Vagina (tissue), 2 donors: ENCODE results near the gene OCRL.

Source experiments
- POLR2A ChIP-seq, 2 donors: fragments of 450-650 bp; IDR thresholded peaks; one replicate each; pipeline ENCODE4 v1.6.1; 2017; ENCODE audit warnings: antibody characterized with exemption in 2 of 2, mild to moderate bottlenecking in 2 of 2, moderate library complexity in 2 of 2
- POLR2AphosphoS5 ChIP-seq, 2 donors: sonication (generic); formaldehyde crosslinking; IDR thresholded peaks; one replicate each; pipeline ENCODE4 v1.9.0; 2017; ENCODE audit warnings: antibody characterized with exemption in 2 of 2, mild to moderate bottlenecking in 2 of 2, low read depth in 1 of 2; ENCODE audit not compliant: insufficient read depth in 1 of 2
- TF ChIP-seq, protein P1 (sequence below), 3 experiments: fragments of 450-650 bp in 2 of 3; fragments of 200-600 bp in 1 of 3; sonication (generic) in 1 of 3; IDR thresholded peaks; one replicate each; pipeline ENCODE4 v1.5.1; 2017 to 2019; ENCODE audit warnings: antibody characterized with exemption in 3 of 3, mild to moderate bottlenecking in 2 of 3, moderate library complexity in 2 of 3

DNA sequence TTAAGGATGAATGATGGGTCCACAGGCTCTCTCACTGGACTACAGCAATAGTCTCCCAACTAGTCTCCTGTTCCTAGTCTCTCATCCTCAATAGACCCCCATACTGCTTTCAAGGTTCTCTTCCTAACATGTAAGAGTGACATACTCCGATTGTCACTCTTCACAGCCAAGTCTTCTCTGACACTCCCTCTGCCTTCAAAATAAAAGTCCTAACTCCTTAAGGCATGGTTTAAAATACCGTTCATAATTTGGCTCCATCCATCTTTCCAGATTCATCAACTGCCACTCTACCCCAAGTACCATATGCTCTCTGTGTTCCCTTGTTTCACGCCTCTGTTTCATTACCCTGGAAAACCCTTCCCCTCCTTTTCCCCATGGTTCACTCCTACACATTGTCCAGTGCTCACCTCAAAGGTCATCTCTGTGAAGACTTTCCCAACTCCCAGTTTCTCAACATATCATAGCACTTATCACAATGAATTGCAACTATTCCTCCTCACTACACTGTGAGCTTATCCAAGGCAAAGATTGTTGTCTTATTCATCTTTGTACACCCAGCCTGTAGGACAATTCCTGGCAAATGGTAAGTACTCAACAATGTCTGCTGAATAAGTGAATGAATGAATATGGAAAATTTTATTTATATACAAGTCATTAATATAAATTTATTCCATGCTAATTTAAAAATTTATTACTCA lies 42.8 kb upstream of the OCRL start:
- TF ChIP-seq, protein P1, sequence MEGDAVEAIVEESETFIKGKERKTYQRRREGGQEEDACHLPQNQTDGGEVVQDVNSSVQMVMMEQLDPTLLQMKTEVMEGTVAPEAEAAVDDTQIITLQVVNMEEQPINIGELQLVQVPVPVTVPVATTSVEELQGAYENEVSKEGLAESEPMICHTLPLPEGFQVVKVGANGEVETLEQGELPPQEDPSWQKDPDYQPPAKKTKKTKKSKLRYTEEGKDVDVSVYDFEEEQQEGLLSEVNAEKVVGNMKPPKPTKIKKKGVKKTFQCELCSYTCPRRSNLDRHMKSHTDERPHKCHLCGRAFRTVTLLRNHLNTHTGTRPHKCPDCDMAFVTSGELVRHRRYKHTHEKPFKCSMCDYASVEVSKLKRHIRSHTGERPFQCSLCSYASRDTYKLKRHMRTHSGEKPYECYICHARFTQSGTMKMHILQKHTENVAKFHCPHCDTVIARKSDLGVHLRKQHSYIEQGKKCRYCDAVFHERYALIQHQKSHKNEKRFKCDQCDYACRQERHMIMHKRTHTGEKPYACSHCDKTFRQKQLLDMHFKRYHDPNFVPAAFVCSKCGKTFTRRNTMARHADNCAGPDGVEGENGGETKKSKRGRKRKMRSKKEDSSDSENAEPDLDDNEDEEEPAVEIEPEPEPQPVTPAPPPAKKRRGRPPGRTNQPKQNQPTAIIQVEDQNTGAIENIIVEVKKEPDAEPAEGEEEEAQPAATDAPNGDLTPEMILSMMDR (IDR thresholded peaks at IDR 0.05) = no peak
- TF ChIP-seq POLR2A (IDR thresholded peaks at IDR 0.05) = no peak
- TF ChIP-seq POLR2AphosphoS5 (IDR thresholded peaks at IDR 0.05; ENCODE audit: insufficient read depth in 1 of 2, low read depth in 1 of 2) = no peak
